Measurements from ENCODE around the gene TPRG1.

DNA sequence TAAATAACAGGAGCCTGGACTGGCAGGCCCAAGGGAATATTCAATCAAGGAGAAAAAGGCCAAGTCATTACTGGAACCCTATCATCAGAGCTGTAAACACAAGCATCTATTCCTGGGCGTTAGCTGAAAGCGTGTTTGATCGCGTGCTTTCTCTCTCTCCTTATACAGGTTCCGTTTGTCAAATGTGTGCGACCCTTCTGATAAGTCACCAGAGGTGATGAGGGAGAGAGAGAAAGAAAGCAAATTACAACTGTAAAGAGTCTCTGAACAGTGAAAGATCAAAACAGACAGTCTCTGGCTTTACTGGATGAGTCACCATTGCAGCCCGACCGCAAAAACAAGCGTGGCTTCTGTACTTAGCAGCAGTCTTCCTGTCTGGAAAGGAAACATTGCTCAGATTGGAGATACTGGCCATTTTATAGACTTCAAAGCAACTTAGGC lies 39.5 kb upstream of the TPRG1 start:
- TF ChIP-seq, protein P1, sequence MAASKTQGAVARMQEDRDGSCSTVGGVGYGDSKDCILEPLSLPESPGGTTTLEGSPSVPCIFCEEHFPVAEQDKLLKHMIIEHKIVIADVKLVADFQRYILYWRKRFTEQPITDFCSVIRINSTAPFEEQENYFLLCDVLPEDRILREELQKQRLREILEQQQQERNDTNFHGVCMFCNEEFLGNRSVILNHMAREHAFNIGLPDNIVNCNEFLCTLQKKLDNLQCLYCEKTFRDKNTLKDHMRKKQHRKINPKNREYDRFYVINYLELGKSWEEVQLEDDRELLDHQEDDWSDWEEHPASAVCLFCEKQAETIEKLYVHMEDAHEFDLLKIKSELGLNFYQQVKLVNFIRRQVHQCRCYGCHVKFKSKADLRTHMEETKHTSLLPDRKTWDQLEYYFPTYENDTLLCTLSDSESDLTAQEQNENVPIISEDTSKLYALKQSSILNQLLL (CRISPR knock-in tag; IDR thresholded peaks at IDR 0.05; ENCODE audit: borderline replicate concordance), result no peak
- TF ChIP-seq FOSL1 (tag; conservative IDR thresholded peaks at IDR 0.05) (no peak), ZNF140 (CRISPR knock-in tag; IDR thresholded peaks at IDR 0.05) (no peak)

All from K562 (cell line).